SIG-M5 (cell line): ENCODE data around the gene MOSPD3.
"Not testable (repeated sequence)": the region's sequence is repeated elsewhere in the genome, so short reads cannot be mapped to it uniquely, and the experiment has no call there.

Experiments
- DNase-seq: peaks from one replicate; lab custom pipeline; 2025; lab: John Stamatoyannopoulos, UW

MOSPD3 gene, protein sequence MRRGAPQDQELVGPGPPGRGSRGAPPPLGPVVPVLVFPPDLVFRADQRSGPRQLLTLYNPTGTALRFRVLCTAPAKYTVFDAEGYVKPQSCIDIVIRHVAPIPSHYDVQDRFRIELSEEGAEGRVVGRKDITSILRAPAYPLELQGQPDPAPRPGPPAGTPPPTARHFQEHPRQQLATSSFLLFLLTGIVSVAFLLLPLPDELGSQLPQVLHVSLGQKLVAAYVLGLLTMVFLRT

GRCh38 chr7:100611983-100612729, at the start of gene MOSPD3:
Gene MOSPD3, plus strand, starts transcription at chr7:100612540. Its CDS starts 252 bp downstream, at chr7:100612792.
- DNase-seq, result peak; percentile 95

GRCh38 chr7:100563100-100563564, 49.2 kb upstream of the MOSPD3 start:
- DNase-seq, result no peak

GRCh38 chr7:100563809-100564400, 48.4 kb upstream of the MOSPD3 start:
- no peak for DNase-seq

DNA sequence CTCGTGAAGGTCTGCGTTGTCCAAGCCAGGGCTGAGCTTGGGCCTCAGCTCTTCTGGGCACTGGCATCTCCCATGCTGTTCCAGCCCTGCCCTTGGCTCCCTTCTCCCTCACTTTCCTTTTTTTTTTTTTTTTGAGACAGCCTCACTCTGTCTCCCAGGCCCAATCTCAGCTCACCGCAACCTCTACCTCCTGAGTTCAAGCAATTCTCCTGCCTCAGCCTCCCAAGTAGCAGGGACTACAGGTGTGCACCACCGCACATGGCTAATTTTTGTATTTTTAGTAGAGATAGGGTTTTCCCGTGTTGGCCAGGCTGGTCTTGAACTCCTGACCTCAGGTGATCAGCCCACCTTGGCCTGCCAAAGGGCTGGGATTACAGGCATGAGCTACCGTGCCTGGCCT, 47.9 kb upstream of the MOSPD3 start:
- DNase-seq, result not testable (repeated sequence)

- no peak for DNase-seq
These were observed 47.2 kb upstream of the MOSPD3 start for GRCh38 chr7:100565133-100565571.

DNA sequence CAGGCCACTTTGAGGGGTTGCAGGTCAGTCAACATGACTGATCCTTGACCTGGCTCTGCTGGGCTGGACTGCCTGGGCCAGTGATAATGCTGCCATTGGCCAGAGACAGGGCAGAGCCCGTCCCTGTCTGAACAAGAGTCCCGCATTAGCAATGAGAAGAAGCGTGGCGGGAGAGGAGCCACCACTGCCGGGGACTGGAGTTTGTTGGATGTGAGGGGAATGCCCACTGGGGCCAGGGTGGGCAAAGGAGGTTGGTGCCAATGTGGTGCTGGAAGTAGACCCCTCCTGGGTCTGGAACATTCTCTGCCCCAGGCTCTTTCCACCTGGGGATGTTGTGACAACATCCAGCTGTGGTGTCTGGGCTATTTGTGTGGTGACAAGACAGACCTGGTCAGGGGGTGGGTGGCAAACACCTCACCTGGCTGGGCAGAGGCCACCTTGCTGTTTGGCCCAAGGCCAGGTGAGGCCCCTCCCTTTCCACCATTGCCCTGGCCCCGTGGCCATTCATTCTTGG, 46.3 kb upstream of the MOSPD3 start:
- no peak for DNase-seq

DNA sequence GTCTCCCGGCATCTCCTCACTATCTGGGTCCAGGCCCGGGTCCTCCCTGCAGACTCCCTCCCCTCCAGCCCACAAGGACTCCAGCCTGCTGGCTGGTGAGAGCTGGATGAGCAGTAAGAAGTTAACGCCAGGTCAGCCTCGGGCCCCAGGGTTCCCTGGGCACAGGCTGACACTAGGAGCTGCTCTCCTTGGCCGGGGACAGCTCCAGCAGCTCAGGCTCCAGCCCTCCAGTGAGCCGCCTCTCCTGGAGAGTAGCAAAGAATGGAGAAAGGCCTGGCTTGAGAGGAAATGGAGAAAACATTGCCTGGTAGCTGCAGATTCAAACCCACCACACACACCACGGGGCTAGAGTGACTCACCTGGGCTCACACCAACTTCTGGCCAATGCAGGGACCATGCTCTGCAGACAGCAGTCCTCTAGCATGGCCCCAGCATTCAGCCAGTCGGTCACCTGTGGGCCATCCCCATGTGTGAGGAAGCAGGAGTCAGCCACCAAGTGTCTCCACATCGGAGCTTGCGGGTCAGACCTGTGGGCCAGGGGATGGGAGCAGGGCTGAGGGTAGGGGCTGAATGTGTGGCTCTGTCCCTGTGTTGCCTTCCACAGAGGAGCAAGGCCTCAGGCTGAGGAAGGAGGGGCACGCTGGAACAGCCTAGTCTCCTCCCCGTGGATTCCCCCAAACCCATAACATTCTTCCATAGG, 45.2 kb upstream of the MOSPD3 start:
- DNase-seq, result no peak

DNA sequence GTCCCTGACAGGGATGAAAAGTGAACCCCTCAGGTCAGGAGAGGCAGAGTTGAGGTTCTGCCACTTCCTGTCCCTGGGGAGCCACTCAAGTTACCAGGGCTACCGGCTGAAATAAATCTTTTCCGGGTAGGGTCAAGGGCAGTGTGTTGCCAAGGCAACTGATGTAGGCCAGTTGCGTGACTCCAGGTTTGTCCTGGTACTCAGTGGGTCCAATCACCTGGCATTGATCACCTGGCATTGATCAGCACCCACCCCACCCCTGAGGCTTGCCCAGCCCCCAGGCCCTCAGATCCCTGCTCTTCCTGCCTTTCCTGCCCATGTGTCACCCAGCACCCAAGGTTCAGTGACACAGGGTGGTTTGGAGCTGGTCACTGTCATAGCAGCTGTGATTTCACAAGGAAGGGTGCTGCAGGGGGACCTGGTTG, 44.6 kb upstream of the MOSPD3 start:
- no peak for DNase-seq

- DNase-seq, result no peak
These were observed 44.0 kb upstream of the MOSPD3 start for GRCh38 chr7:100568176-100568895.

DNA sequence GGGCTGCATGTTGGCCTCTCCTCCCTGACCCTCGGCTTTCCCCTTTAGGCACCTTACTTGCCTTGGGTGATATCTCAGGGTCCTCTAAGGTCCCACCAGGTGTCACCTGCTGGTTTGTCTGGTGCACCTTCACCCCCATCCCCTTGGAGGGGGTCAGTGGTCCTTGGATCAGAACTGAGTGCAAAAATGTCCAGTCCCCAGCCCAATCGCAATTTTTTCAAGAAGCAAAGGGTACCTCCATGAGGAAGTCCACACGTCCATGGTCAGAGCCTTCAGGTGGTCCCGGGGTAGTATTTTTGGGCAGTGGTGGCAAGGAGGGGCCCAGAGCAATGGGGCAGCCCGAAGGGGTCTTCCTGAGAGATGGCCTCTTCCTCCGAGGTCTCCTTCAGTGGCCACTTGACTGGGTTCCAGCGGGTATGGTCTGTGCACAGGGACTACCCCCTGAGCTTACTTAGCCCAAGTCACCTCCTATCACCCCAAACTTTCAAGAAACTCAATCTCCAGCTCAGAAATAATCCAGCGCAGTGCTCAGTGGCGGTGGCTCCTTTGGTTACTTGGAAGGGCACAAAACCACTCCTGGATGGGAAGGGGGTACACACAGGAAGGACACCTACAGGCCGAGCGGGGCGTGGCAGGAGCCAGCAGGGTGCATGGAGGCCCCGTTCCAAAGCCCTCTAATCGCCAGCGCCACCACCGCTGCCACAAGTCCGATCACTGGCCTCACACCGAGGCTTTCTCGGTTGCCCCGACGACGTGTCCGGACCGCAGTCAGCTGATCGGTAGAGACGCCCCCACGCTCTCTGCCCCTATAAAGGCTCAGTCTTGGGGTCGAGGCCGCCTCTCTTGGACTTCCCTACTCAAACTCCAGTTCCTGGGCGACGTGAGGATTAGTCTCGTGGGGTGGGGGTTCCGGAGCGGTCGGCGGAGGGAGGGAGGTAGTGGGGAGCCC, 43.2 kb upstream of the MOSPD3 start:
- no peak for DNase-seq

GRCh38 chr7:100570954-100571828, 41.1 kb upstream of the MOSPD3 start:
- DNase-seq, result no peak

- no peak for DNase-seq
These were observed 40.6 kb upstream of the MOSPD3 start for GRCh38 chr7:100571829-100572116.

DNA sequence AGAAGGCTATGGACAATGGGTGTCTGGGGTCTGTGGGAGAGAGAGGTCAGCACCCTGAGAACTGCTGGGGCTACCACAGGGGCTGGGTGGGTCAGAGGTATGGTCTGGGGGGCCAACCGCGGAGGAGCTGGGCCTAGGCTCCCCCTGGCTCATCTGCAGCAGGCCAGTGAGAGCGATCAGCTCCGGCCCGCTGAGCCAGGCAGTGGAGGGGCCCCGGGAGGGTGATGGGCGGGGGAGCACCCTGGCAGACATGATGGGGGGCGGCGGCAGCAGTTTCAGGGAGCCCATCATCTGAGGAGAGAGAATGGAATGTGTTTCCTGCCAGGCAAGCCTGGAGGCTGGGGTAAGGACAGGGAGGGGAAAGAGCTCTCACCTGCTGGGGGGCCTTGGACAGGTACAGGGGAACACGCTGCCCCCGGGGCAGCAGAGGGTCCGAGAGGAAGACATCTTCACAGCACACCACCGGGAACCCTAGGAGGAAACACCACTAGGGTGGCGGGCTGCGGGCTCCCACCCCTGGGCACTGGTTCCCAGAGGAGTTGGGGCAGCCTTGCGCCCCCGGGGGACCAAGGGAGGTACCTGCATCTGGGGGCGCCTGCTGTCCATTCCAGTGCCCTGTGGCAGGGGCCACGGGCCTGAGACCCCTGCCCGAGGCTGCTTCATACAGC, 39.9 kb upstream of the MOSPD3 start:
- DNase-seq, result no peak

DNA sequence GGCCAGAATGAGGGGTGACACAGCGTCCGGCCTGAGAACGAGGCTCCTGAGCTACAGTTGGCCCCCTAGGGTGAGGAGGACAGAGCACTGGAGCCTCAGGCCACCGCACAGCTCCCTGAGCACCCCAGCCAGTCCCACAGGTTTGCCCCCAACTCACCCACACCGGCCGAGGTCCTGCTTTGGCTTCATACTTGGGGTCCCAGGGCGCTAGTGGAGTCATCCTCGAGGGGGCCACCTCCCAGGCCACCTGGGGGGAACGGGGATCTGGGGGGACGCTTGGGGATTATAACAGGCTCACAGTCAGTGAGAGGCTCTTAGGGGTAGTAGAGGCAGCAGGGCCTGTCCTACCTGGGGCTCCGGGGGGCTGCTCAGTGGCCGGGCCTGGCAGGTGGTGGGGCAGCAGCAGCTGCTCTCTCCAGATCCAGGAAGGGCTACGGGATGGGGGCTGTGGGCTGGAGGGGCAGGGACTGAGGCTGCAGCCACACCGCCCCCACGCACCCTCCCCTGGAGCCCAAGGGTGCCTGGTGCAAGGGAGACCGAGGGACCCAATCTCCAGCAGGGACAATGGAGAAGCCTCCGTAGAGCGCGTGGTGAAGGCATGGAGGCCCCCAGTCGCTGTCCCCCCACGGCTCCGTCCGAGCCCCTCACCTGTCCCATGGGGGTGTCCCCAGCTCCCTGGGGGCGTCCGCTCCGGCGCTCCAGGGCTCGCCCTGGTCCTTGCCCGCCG, 39.2 kb upstream of the MOSPD3 start:
- no peak for DNase-seq

DNA sequence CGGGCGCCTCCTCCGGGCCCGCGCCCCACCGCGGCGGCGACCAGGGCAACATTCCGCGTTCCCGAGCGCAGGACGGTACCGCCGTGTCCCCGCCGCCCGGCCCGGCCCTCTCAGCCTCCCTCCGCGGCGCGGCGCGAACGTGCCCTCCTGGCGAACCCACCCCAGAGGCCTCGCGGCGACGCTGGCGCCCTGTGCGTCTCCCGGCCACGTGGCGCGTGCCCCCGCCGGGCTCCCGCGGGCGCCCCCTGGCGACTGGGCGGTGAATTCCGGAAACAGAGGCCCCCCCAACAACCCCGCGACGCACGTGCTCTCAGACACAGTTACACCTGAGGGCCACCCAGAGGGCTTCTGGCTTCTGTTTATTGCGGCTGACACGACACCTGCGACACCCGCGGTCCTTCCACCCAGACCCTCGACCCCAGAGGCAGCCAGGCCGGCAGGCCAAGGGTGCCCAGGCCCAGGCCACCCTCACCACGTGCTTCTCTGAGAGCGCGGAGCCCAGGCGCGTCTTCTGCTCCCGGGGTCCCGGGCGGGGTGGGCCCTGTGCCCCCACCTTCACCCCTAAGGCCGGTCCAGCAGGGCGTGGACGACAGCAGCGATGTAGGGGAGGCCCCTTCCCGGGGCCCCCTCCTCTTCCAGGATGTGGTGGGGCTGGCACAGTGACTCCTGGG, 38.5 kb upstream of the MOSPD3 start, which contains the start of gene SAP25:
SAP25 (minus strand) TSS at position 210 of the 671 bp plus-strand sequence; CDS start at position 52, 158 bp downstream.
- no peak for DNase-seq

GRCh38 chr7:100574362-100575205, 37.8 kb upstream of the MOSPD3 start:
- no peak for DNase-seq

- no peak for DNase-seq
These were observed 37.1 kb upstream of the MOSPD3 start for GRCh38 chr7:100575206-100575631.
